HUES6 (cell line): ENCODE measurements around the gene NCS1.

ENCODE experiments used
- H3K27ac ChIP-seq: 2 replicates; pipeline ENCODE4 v1.7.0; 2013; ENCODE audit warnings: low read depth, mild to moderate bottlenecking, low read length, inconsistent platforms
- H3K27me3 ChIP-seq: 2 replicates; pipeline ENCODE4 v1.6.1; 2013; ENCODE audit warnings: low read length; ENCODE audit not compliant: control insufficient read depth, insufficient read depth
- H3K36me3 ChIP-seq: 2 replicates; pipeline ENCODE4 v1.6.1; 2013; ENCODE audit warnings: low read length; ENCODE audit not compliant: control insufficient read depth, insufficient read depth
- H3K4me1 ChIP-seq: 2 replicates; pipeline ENCODE4 v1.6.1; 2013; ENCODE audit warnings: low read length; ENCODE audit not compliant: control insufficient read depth, insufficient read depth
- H3K4me3 ChIP-seq: 2 replicates; pipeline ENCODE4 v1.5.1; 2013; ENCODE audit warnings: low read depth, low read length
- H3K9ac ChIP-seq: one replicate; pipeline ENCODE4 v1.6.1; 2013; ENCODE audit warnings: mild to moderate bottlenecking, low read length
- H3K9me3 ChIP-seq: 2 replicates; pipeline ENCODE4 v1.6.1; 2013; ENCODE audit warnings: low read depth, low read length; ENCODE audit not compliant: control insufficient read depth, insufficient read depth

NCS1 gene

DNA sequence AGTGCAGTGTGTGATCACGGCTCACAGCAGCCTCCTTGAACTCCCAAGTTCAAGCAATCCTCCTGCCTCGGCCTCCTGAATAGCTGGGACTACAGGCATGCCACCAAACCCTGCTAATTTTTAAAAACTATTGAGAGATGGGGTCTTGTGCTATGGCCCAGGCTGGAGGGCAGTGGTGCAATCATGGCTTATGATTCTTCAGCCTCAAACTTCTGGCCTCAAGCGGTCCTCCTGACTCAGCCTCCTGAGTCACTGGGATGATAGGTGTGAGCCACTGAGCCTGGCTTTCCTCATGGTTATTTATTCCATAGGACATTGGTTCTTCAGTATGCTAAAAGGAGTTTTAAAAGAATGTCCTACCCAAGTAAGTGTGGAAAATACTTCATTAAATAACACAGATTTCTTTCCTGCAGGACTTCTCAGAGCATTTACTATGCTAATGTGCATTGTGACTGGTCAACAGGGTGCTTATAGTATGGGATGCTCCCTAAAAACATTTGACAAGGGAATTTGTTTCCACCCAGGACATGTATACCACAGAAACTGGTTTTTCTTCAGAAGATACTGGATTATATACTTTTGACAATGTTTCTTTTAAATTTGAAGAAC is 11.2 kb upstream of the NCS1 start:
- H3K4me3 ChIP-seq: no peak overlapping the region
- H3K4me1 ChIP-seq: no peaks in the 10 kb centered on the region
- no peaks in the 10 kb centered on the region for H3K27me3 ChIP-seq
- H3K9me3 ChIP-seq: no peaks in the 10 kb centered on the region
- no peaks in the 10 kb centered on the region for H3K36me3 ChIP-seq
- no peak overlapping the region for H3K9ac ChIP-seq
- H3K27ac ChIP-seq: no peak overlapping the region

DNA sequence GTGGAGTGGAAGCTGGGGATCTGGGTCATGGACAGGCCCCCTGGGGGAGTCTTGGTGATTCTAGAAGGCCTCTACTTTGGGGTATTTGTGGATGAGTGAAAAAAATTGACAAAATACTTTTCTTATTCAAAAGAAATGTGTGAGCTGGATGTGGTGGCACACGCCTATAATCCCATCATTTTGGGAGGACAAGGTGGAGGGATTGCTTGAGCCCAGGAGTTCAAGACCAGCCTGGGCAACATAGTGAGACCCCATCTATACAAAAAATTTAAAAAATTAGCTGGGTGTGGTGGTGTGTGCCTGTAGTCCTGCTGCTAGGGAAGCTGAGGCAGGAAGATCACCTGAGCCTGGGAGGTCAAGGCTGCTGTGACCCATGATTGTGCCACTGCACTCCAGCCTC is 6.6 kb upstream of the NCS1 start:
- Histone ChIP-seq H3K27me3 (no peaks in the 10 kb centered on the region), H3K9me3 (no peaks in the 10 kb centered on the region), H3K36me3 (no peaks in the 10 kb centered on the region), H3K4me1 (no peaks in the 10 kb centered on the region), H3K27ac (no peak overlapping the region), H3K9ac (no peak overlapping the region), H3K4me3 (no peak overlapping the region)

DNA sequence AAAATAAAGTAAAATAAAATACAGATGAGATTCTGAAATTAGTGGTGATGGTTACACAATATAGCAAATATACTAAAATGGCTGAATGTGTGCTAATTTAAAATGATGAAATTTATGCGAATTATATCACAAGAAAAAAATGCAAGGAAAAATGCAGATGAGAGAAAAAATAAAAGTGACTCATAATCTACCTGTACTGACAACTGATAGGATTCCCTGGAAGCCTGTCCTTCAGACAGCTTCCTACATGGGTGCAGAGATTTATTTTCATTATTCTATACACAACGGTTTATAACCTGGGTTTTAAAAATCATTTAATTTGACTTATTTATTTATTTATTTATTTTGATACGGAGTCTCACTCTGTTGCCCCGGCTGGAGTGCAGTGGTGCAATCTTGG is 5.8 kb upstream of the NCS1 start:
- Histone ChIP-seq H3K4me1 (peaks cover 2% of the 10 kb centered on the region; the same call in 1 of the 2 replicates), H3K27ac (no peak overlapping the region), H3K36me3 (no peaks in the 10 kb centered on the region), H3K27me3 (no peaks in the 10 kb centered on the region), H3K9ac (no peak overlapping the region), H3K4me3 (no peak overlapping the region), H3K9me3 (no peaks in the 10 kb centered on the region)

- no peaks in the 10 kb centered on the region for H3K27me3 ChIP-seq
- H3K4me3 ChIP-seq: no peak overlapping the region
- no peaks in the 10 kb centered on the region for H3K36me3 ChIP-seq
- H3K9me3 ChIP-seq: no peaks in the 10 kb centered on the region
- H3K27ac ChIP-seq: no peak overlapping the region
- peaks cover 6% of the 10 kb centered on the region; the same call in 1 of the 2 replicates for H3K4me1 ChIP-seq
- no peak overlapping the region for H3K9ac ChIP-seq
Observed at GRCh38 chr9:130167927-130168326, 4.3 kb upstream of the NCS1 start.

- no peak overlapping the region for H3K27ac ChIP-seq
- H3K4me3 ChIP-seq: peak overlapping the region; percentile 62
- no peaks in the 10 kb centered on the region for H3K27me3 ChIP-seq
- no peak overlapping the region for H3K9ac ChIP-seq
- H3K4me1 ChIP-seq: peaks cover 19% of the 10 kb centered on the region
- no peaks in the 10 kb centered on the region for H3K36me3 ChIP-seq
- no peaks in the 10 kb centered on the region for H3K9me3 ChIP-seq
Observed at GRCh38 chr9:130171226-130172148, 717 bp upstream of the NCS1 start.

DNA sequence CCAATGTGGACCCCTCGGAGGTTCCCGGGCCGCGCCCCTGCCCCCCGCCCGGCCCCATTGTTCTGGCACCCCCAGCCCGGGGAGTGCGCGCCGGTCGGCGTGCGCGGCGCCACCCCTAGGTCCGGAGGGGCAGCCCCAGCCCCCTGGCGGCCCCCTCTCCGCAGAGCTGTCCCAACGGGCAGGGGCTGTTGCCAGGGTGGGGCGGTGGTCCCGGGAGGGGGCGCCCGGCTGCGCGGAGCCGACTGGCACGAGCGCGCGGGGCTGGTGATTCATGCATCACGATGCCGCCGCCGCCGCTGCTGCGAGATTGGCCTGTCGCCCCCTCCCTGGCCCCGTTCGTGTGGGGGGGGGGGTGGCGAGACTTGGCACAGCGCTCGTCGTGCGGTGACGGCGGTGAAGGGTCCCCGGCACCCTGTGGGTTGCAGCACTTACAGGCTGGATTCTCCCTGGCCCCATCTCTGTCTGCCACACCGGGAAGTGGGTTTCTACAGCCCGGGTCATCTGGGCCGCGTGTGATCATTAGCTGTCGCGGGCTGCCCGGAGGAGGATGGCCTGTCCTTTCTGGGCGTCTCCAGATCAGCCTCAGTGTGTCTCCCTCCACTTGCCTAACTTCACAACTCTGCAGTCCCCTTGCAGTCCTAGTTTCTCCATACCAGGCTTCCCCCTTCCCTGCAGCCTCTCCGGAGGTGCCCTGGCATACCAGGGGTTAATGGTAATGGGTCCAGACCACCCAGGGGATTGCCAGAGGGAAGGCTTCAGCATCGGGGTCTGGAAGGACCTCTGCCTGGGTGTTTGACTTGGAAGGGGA is 858 bp downstream of the NCS1 start:
- Histone ChIP-seq H3K36me3 (no peaks in the 10 kb centered on the region), H3K9me3 (no peaks in the 10 kb centered on the region), H3K27ac (no peak overlapping the region), H3K27me3 (no peaks in the 10 kb centered on the region), H3K4me3 (peak overlapping the region; percentile 59), H3K9ac (peak overlapping the region; percentile 40), H3K4me1 (peaks cover 19% of the 10 kb centered on the region)

DNA sequence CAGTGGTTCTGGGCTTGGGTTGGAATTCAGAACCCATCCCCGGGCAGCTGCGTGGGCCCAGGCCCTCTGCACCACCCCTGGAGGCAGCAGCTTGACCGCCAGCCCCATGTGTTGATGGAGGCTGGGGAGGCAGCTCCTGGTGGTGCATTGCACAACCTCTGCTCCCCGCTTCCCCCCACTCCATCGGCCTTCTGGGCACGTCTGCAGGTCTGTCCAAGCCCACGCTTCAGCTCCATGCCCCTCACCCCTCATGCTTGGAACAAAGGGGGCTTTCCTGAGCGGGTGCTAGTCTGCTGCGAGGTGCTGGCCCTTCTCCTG is 1.4 kb downstream of the NCS1 start:
- H3K27me3 ChIP-seq: no peaks in the 10 kb centered on the region
- peaks cover 19% of the 10 kb centered on the region for H3K4me1 ChIP-seq
- no peaks in the 10 kb centered on the region for H3K9me3 ChIP-seq
- H3K36me3 ChIP-seq: no peaks in the 10 kb centered on the region
- H3K9ac ChIP-seq: peak overlapping the region; percentile 39
- H3K4me3 ChIP-seq: peak overlapping the region; percentile 59
- no peak overlapping the region for H3K27ac ChIP-seq

DNA sequence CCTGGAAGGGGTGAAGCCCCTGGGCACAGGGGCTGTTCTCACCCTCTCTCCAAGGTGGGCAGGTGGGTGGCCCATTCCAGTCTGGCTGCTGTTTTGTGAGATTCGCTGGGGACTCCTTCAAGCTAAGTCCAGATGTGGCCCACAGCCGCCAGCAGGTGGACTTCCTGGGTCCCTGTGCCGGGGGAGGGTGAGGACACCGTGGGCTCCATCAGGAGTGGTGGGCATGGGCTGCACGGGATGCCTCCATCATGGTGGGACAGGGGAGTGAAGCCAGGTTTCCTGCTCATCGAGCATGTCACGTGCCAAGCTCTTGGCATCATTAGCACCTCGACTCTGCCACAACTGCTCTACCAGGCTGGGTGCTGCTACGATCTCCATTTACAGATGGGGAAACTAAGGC is 1.8 kb downstream of the NCS1 start:
- Histone ChIP-seq H3K27me3 (no peaks in the 10 kb centered on the region), H3K9me3 (no peaks in the 10 kb centered on the region), H3K9ac (no peak overlapping the region), H3K27ac (no peak overlapping the region), H3K36me3 (no peaks in the 10 kb centered on the region), H3K4me1 (peaks cover 19% of the 10 kb centered on the region), H3K4me3 (no peak overlapping the region; the same call in 1 of the 2 replicates)

DNA sequence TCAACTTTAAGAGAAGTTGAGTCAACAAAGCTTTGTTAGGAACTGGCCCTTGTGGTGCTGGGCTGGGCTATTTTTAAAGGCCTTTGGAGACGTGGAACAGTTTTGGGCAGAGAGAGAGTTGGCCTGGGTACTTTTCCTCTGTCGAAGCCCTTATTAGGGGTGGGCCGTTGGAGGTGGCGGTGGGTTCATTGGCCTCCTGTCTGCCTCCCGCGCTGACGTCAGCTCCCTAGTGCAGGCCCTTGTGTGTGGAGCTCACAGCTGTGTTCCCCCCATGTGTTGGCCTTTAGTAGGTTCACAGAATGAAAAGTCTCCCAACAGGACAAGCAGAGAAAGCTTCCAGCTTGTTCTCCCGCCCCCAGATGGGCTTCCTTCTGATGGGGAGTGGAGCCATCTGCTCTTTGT is 2.7 kb downstream of the NCS1 start:
- Histone ChIP-seq H3K36me3 (no peaks in the 10 kb centered on the region), H3K9ac (no peak overlapping the region), H3K9me3 (no peaks in the 10 kb centered on the region), H3K27me3 (no peaks in the 10 kb centered on the region), H3K4me3 (no peak overlapping the region), H3K27ac (no peak overlapping the region), H3K4me1 (peaks cover 19% of the 10 kb centered on the region)

DNA sequence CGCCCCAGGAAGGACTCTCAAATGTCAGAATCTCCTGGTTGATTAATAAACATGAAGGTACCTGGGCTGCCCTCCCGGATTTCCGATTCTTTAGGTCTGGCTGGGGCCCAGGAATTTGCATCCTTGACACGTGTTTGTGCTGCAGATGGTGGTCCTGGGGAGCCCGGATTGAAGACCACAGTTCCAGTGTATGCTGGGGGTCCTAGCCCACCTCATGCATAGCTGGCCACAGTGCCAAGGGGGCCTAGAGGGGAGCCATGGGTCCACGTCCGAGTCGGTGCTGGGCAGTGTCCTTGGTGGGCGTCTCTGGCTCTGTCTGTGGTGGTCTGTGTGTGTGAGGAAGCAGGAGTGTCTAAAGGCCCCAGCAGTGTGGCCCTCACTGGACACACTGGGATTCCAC is 3.2 kb downstream of the NCS1 start:
- no peaks in the 10 kb centered on the region for H3K27me3 ChIP-seq
- peaks cover 19% of the 10 kb centered on the region for H3K4me1 ChIP-seq
- H3K9ac ChIP-seq: no peak overlapping the region
- H3K36me3 ChIP-seq: no peaks in the 10 kb centered on the region
- H3K4me3 ChIP-seq: no peak overlapping the region
- H3K9me3 ChIP-seq: no peaks in the 10 kb centered on the region
- H3K27ac ChIP-seq: no peak overlapping the region

DNA sequence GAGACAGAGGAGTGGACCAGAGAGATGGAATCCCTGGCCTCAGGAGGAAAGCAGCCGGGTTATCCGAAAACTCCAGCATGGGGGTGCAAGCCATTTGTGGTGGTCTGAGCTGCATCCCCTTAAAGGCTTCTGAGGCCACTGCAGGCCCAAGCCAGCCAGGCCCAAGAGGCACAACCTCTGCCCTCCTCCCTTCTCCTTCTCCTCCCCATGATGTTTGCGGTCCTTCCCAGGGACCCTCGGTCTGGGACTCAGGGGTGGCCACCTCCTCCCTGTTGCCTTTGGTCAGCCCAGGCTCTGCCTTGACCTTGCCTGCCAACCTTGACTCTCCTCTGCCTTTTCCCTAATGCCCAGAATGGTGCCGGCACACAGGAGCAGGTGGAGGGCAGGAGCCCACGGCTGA is 4.6 kb downstream of the NCS1 start:
- H3K27ac ChIP-seq: no peak overlapping the region
- no peak overlapping the region for H3K9ac ChIP-seq

More for the DNA sequence above, 4.6 kb downstream of the NCS1 start:
- Histone ChIP-seq H3K27me3 (no peaks in the 10 kb centered on the region), H3K36me3 (no peaks in the 10 kb centered on the region), H3K4me3 (no peak overlapping the region), H3K4me1 (peaks cover 14% of the 10 kb centered on the region), H3K9me3 (no peaks in the 10 kb centered on the region)
